Thymus (tissue), 11 donors: ENCODE results near the gene TAMM41. TPM values are rescaled to one million over a fixed set of nuclear protein-coding genes. Genes with fewer than 3 reads are reported as not detected.
A peak's percentile ranks its signal among the peaks of the same experiment; 100 is the strongest.

Experiments used
- DNase-seq, 9 donors: peaks; one replicate each; pipeline ENCODE4 v3.0.0-alpha.2; 2013; ENCODE audit warnings: low spot score in 9 of 9, low read depth in 6 of 9, missing footprints in 1 of 9
- H3K27ac ChIP-seq, 2 donors: one replicate each; pipeline ENCODE4 v1.5.1; 2013; ENCODE audit warnings: control low read depth in 1 of 2, low read depth in 1 of 2, low read length in 1 of 2, mild to moderate bottlenecking in 1 of 2, moderate library complexity in 1 of 2
- H3K27me3 ChIP-seq, 2 donors: one replicate each; pipeline ENCODE4 v1.5.1; 2013; ENCODE audit warnings: low read length in 1 of 2; ENCODE audit not compliant: control insufficient read depth in 2 of 2, insufficient read depth in 1 of 2
- H3K36me3 ChIP-seq, 2 donors: one replicate each; pipeline ENCODE4 v1.5.1; 2013; ENCODE audit warnings: low read length in 1 of 2, mild to moderate bottlenecking in 1 of 2, moderate library complexity in 1 of 2; ENCODE audit not compliant: control insufficient read depth in 2 of 2, insufficient read depth in 2 of 2
- H3K4me1 ChIP-seq, 2 donors: one replicate each; pipeline ENCODE4 v1.5.1; 2013; ENCODE audit warnings: low read length in 2 of 2; ENCODE audit not compliant: control insufficient read depth in 2 of 2, insufficient read depth in 2 of 2
- H3K4me3 ChIP-seq, 2 donors: one replicate each; pipeline ENCODE4 v1.5.1; 2013; ENCODE audit warnings: low read length in 2 of 2, control low read depth in 1 of 2, mild to moderate bottlenecking in 1 of 2
- H3K9me3 ChIP-seq, 2 donors: one replicate each; pipeline ENCODE4 v1.5.1; 2013; ENCODE audit warnings: low read length in 1 of 2, mild to moderate bottlenecking in 1 of 2; ENCODE audit not compliant: control insufficient read depth in 2 of 2, insufficient read depth in 1 of 2
- WGBS: extraction: QIAGEN DNeasy Blood & Tissue Kit; methylation state at CpG from one replicate; pipeline ENCODE4 v1.1.7; 2013; 5-methylcytosine and 5-hydroxymethylcytosine counted together
- polyA plus RNA-seq: library from polyadenylated mRNA; stranded (reverse); fragments of 200-250 nt; gene quantifications from one replicate; pipeline ENCODE4 v1.2.3, GENCODE V29; 2013
- total RNA-seq: library from RNA; stranded (reverse); fragments of 120-200 nt; gene quantifications from one replicate; pipeline ENCODE4 v1.2.4, GENCODE V29; 2013
- donor health status: healthy.

TAMM41 gene
- total and polyA plus RNA-seq, 2 donors = 8.0 to 18.2 TPM

DNA sequence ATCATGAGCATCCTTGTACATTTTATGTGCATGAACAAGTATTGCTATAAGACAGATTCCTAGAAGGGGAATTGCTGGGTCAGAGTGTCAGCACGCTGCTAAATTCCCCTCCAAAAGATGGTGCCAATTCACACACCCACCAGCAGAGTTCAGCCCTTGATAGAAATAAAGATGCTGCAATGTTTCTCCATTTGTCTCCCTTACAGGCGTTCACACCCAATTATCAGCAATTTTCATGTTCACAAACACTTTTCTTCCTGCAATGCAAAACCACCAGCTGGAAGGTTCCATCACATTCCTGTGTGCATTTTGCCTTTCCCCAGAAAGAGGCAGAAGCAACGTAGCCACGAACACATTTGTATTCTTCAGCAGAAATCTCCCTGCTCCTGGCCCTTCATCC, 3.3 kb upstream of the TAMM41 start:
- no peaks in the 10 kb centered on the region for H3K9me3 ChIP-seq
- no peaks in the 10 kb centered on the region for H3K36me3 ChIP-seq
- no peak for DNase-seq
- 87% methylated on average over 4 of the region's 4 CpGs for WGBS
- peaks cover 8 to 9% of the 10 kb centered on the region in 2 donors for H3K4me1 ChIP-seq
- H3K27ac ChIP-seq = no peak overlapping the region
- no peaks in the 10 kb centered on the region for H3K27me3 ChIP-seq
- no peak overlapping the region for H3K4me3 ChIP-seq

- no peaks in the 10 kb centered on the region for H3K27me3 ChIP-seq
- H3K27ac ChIP-seq = no peak overlapping the region
- H3K4me3 ChIP-seq = no peak overlapping the region
- H3K4me1 ChIP-seq = peaks cover 8 to 12% of the 10 kb centered on the region in 2 donors
- H3K9me3 ChIP-seq = no peaks in the 10 kb centered on the region
- 91% methylated on average over 1 of the region's 1 CpG for WGBS
- H3K36me3 ChIP-seq = peaks cover 9 to 14% of the 10 kb centered on the region in 2 donors
- no peak for DNase-seq
Observed at GRCh38 chr3:11847607-11848006, 922 bp upstream of the TAMM41 start.

- H3K4me3 ChIP-seq = peak overlapping the region; percentile 78 to 87
- H3K4me1 ChIP-seq = peaks cover 8 to 12% of the 10 kb centered on the region in 2 donors
- no peaks in the 10 kb centered on the region for H3K9me3 ChIP-seq
- H3K36me3 ChIP-seq = peaks cover 21 to 23% of the 10 kb centered on the region in 2 donors
- peak in 3 of 9 donors; percentile 11 to 28 (median 15) for DNase-seq
- 14% methylated on average over 5 of the region's 5 CpGs for WGBS
- no peaks in the 10 kb centered on the region for H3K27me3 ChIP-seq
- H3K27ac ChIP-seq = peak overlapping the region; percentile 5 to 53
Observed at GRCh38 chr3:11845651-11846050, 1.0 kb downstream of the TAMM41 start.

DNA sequence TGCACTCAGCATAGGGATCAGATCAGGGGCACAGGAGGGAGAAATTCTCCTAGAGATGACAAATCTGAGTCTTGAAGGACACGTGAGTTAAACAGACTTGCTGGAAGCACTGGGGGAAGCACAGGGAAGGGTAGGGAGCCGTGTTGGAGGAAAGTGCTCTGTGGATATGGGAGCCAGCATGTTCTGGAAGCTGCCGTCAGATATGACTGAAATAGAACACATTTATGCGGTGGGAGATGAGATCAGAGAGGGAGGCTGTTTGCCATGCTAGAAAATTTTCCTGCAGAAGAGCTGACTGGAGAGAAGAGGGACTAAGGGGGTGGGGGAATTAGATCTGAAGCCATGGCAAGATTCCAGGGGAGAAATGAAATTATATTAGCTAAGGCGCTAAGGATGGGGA, 1.8 kb downstream of the TAMM41 start:
- no peak overlapping the region for H3K27ac ChIP-seq
- H3K9me3 ChIP-seq = peaks cover 2% of the 10 kb centered on the region in 2 donors
- H3K4me3 ChIP-seq = no peak overlapping the region
- H3K27me3 ChIP-seq = no peaks in the 10 kb centered on the region
- H3K4me1 ChIP-seq = peaks cover 8 to 12% of the 10 kb centered on the region in 2 donors
- DNase-seq = no peak
- peaks cover 24 to 27% of the 10 kb centered on the region in 2 donors for H3K36me3 ChIP-seq
- WGBS = 78% methylated on average over 5 of the region's 5 CpGs

- H3K27me3 ChIP-seq = no peaks in the 10 kb centered on the region
- no peaks in the 10 kb centered on the region for H3K4me1 ChIP-seq
- peak in 2 of 9 donors; percentile 9 to 24 for DNase-seq
- H3K27ac ChIP-seq = no peak overlapping the region
- peaks cover 0 to 4% of the 10 kb centered on the region in 2 donors for H3K9me3 ChIP-seq
- no peak overlapping the region for H3K4me3 ChIP-seq
- peaks cover 42 to 65% of the 10 kb centered on the region in 2 donors for H3K36me3 ChIP-seq
Observed at GRCh38 chr3:11835028-11835639, 11.6 kb downstream of the TAMM41 start.

GRCh38 chr3:11832981-11833905, 13.4 kb downstream of the TAMM41 start:
- Histone ChIP-seq H3K27me3 (no peaks in the 10 kb centered on the region), H3K36me3 (peaks cover 50 to 65% of the 10 kb centered on the region in 2 donors), H3K9me3 (no peaks in the 10 kb centered on the region), H3K27ac (no peak overlapping the region), H3K4me1 (no peaks in the 10 kb centered on the region), H3K4me3 (no peak overlapping the region)
- WGBS = 91% methylated on average over 9 of the region's 9 CpGs
- peak in 1 of 9 donors; percentile 14 for DNase-seq

GRCh38 chr3:11829416-11829815, 17.3 kb downstream of the TAMM41 start:
- no peak overlapping the region for H3K4me3 ChIP-seq
- H3K9me3 ChIP-seq = no peaks in the 10 kb centered on the region
- H3K36me3 ChIP-seq = peaks cover 65 to 75% of the 10 kb centered on the region in 2 donors
- H3K27me3 ChIP-seq = no peaks in the 10 kb centered on the region
- H3K27ac ChIP-seq = no peak overlapping the region
- DNase-seq = no peak
- 91% methylated on average over 7 of the region's 7 CpGs for WGBS
- H3K4me1 ChIP-seq = no peaks in the 10 kb centered on the region

GRCh38 chr3:11826628-11827265, 19.9 kb downstream of the TAMM41 start:
- WGBS = 93% methylated on average over 1 of the region's 1 CpG

DNA sequence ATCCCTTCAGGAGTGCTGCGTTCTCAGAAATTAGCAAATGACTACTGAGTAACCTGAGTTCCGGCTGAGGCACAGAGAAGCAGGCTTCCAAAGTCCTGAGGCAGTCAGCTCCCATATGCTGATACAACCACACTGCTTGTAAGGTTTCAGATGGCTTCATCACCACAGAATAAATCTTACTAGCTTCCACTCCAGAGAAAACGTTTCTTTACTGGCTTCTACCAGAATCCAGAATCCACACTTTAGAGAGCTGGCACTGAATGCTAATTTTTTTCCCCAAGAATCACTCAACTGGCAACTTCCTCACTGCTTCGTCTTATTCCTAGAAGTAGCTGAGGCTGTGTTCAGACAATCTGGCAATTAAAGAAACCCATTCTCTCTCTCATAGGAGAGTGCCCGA, 21.4 kb downstream of the TAMM41 start:
- H3K9me3 ChIP-seq = no peaks in the 10 kb centered on the region
- no peak for DNase-seq
- H3K27ac ChIP-seq = no peak overlapping the region
- no peaks in the 10 kb centered on the region for H3K27me3 ChIP-seq
- no peak overlapping the region for H3K4me3 ChIP-seq
- H3K36me3 ChIP-seq = peaks cover 59 to 64% of the 10 kb centered on the region in 2 donors
- 98% methylated on average over 5 of the region's 5 CpGs for WGBS
- no peaks in the 10 kb centered on the region for H3K4me1 ChIP-seq

More at GRCh38 chr3:11826628-11827265, 19.9 kb downstream of the TAMM41 start:
- no peak for DNase-seq
- Histone ChIP-seq H3K36me3 (peaks cover 53 to 61% of the 10 kb centered on the region in 2 donors), H3K27ac (no peak overlapping the region), H3K9me3 (no peaks in the 10 kb centered on the region), H3K27me3 (no peaks in the 10 kb centered on the region), H3K4me3 (no peak overlapping the region), H3K4me1 (no peaks in the 10 kb centered on the region)
